ENCODE measurements around the gene ATP5PD. TPM values are rescaled to one million over a fixed set of nuclear protein-coding genes. Genes with fewer than 3 reads are reported as not detected.
A peak's percentile ranks its signal among the peaks of the same experiment; 100 is the strongest.

The ATP5PD gene
- total and polyA plus RNA-seq, 2 of the 13 experiments (the other 11 are each of a cell fraction or from before 2014, with no cell fraction given), result 158 to 428 TPM

DNA sequence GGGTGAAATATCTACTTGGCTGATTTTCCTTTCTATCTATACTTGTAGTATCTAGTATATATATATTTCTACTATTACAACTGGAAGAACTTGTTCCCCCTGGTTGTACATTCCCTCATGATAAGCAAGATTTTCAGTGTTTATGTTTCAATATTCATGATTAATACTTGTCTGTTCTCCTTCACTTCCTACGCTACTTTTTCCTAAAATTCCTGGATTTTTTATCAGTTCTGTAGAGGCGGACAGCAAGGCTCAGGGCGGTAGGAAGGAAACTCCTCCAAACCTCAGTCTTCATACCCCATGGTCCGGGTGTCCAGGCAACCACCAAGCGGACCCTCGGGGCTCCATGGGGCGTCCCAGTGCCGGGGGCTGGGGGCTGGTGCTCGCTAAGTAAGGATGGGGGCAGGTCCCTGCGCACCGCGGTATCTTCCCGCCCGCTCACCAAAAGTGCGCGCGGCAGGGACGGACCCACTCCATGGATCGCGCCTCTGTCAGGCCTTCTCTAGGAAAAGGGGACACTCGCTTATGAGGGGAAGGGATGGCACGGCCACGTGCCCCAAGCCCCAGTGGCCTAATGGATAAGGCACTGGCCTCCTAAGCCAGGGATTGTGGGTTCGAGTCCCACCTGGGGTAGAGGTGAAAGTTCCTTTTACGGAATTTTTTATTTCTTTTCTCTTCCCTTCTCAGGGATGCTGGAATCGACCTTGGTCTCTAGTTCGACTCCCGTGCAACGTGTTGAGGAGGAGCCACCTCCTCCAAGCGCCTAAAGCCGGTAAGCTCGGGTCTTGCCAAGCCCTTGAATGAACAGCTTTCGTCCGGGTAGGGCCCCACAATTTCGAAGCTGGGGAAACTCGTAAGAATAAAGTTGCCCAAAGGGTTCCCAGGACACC, 13.2 kb downstream of the ATP5PD start (continued):
- peak; percentile 52 for TF ChIP-seq ZNF407 (CRISPR knock-in tag; IDR thresholded peaks at IDR 0.05; ENCODE audit: not compliant biosample characterization)
- no peak for TF ChIP-seq BCLAF1 (IDR thresholded peaks at IDR 0.05)
- peak; percentile 70 for TF ChIP-seq NR2C2 (CRISPR knock-in tag; IDR thresholded peaks at IDR 0.05; ENCODE audit: borderline replicate concordance)
- TF ChIP-seq BATF2 (CRISPR knock-in tag; IDR thresholded peaks at IDR 0.05), result no peak
- TF ChIP-seq, protein P1, sequence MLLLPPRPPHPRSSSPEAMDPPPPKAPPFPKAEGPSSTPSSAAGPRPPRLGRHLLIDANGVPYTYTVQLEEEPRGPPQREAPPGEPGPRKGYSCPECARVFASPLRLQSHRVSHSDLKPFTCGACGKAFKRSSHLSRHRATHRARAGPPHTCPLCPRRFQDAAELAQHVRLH (CRISPR knock-in tag; IDR thresholded peaks at IDR 0.05; ENCODE audit: borderline replicate concordance, low read depth), result peak; percentile 72; the same call in 1 of the 2 replicates
- TF ChIP-seq ZBTB7A (CRISPR knock-in tag; IDR thresholded peaks at IDR 0.05), result peak; percentile 75; the same call in 1 of the 2 replicates
- TF ChIP-seq ZNF724P (CRISPR knock-in tag; IDR thresholded peaks at IDR 0.05; ENCODE audit: borderline replicate concordance), result no peak
- TF ChIP-seq, protein P2, sequence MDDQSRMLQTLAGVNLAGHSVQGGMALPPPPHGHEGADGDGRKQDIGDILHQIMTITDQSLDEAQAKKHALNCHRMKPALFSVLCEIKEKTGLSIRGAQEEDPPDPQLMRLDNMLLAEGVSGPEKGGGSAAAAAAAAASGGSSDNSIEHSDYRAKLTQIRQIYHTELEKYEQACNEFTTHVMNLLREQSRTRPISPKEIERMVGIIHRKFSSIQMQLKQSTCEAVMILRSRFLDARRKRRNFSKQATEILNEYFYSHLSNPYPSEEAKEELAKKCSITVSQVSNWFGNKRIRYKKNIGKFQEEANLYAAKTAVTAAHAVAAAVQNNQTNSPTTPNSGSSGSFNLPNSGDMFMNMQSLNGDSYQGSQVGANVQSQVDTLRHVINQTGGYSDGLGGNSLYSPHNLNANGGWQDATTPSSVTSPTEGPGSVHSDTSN (CRISPR knock-in tag; IDR thresholded peaks at IDR 0.05; ENCODE audit: borderline replicate concordance), result no peak
